COLO829 (cell line): ENCODE measurements around the gene CCNC.
"Not testable (repeated sequence)": the region's sequence is repeated elsewhere in the genome, so short reads cannot be mapped to it uniquely, and the experiment has no call there.

Source experiments
- DNase-seq: peaks from one replicate; pipeline ENCODE4 v3.0.0; 2012; ENCODE audit warnings: low spot score

CCNC gene

DNA sequence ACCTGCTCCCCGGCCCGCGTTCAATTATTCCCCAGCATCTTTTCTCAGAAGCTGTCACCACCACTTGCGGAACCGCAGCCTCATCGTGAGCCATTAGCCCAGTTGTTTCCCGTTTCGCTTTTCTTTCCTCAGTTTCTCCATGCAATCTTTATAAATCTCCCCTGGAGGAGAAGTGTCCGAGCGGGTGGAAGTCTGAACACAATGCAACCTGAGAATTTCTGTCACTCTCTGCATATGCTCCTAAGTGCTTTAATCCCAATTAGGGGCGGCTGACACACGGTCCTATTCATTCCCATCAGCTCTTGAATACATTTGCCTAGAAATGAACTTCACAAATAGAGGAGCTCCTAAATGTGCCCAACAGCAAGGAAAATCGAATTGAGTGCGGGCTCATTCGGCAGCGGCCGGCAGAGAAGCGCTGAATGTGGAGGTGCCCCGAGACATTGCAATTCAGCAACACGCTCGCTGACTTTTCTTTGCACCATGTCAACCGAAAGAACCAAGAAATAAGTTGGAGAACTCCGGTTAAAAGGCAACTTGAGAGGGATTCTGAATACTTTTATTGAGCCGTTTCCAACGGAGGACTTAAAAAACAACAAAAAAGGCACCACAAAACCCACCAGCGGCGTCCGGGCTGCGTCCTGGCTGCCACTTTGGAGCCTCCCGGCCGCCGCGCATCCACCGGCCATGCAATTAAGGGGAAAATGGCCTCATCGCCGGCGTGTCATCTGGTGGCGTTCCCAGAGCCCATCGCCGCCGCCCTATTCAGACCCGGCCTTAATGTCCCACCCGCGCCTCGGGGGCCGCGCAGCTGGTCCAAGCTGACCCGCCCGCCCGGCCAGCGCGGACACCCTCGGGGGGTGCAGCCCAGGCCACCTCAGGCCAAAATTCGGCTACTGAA is 34.3 kb upstream of the CCNC start:
- DNase-seq: no peak

DNA sequence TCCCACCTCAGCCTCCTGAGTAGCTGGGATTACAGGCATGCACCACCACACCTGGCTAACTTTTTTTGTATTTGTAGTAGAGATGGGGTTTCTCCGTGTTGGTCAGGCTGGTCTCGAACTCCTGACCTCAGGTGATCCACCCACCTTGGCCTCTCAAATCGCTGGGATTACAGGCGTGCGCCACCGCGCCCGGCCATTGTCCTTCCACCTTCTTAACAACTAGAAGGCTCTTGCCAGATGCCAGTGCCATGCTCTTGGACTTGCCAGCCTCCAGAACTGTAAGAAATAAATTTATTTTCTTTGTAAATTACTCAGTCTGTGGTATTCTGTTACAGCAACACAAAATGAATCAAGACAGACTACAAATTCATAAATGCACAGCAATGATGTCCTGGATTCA is 26.2 kb upstream of the CCNC start:
- DNase-seq: not testable (repeated sequence)

DNA sequence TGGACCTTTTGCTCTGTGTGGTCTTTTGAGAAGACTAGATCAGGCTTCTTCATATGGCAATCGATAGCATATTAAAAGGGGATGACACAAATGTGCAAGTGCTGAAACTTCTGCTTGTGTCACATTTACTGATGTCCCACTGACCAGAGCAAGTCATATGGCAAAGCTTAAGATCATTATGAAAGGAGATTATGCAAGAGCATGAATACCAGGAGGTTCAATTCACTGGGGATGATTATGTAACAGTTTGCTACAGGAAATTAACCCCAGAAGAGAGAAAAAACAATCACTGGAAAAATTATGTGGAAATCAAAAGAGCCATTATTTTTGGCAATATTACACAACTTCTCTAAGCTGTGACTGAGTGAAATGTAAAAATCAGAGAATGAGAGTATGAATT is 24.4 kb upstream of the CCNC start:
- peak; percentile 48 for DNase-seq

DNA sequence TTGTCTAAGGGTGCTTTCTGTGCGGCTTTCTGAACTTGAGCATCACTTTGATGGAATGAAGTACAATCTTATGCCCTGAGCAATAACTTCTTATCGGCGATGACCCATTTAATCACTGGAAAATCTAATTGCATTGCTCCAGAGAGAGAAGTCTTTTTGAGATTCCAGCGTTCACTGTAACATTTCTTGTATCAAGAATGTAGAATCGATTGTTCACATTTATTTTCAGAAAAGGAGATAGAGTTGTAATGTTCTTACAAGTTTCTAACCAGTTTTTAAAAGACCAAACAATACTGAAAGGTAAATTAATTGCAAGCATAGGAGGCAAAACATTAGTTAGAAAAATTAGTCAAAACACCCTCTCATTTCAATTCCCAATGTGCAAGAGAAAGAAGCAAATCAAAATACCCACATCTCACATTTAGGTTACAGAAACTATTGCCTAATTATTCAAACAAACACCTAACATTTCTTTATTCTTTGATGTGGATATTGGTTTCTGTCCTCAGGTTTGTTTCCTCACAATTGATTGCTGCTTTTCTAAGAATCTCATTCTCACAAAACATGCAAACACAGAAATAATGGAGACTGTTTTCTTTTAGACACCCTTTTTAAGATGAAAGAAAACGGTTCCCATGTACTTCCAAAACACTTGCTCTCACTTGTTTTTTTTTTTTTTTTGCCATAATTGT is 23.4 kb upstream of the CCNC start:
- DNase-seq: no peak

DNA sequence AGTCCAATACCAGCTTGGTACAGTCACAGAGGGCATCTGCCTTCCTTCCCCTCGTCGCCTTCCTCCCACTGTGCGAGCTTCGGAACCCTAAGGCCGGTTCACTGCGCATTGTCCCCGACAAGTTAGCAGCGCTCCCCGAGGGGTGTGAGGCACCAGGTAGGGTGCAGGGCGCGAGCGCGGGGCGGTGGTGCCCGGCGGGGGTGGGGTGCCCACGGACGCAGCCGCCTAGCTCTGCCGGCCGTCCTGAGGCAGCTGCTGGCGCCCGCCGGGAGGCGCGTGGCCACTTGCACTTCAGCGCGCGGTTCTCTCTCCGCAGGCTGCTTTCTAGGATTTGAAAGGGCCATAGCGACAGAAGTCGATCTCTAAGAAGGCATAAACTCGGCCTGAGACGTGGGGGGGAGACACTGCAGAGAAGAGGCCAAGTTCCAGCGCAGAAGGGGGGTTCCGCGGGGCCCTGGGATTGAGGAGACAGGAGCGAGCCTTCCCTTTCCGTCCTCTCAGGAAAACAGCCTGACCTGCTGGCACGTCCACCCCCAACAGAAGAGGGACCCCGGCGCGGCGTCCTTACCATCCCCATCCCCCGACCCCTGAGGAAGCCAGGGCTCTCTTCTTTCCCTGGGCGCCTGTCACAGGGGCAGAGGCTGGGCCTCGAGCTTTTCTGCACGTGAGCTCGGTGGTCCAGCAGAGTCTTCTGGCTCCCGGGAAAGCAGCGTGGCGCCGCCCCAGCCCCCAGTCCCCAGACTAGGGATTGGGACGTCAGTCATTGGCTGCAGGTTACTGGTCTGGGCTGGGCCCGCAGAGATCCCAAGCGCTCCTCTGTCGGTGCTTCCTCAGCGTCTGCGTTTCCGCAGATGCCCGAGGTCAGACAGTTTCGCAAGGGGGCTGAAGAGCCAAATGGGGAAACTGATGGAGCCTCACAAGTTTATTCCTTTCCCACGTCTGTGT is 22.5 kb upstream of the CCNC start:
- DNase-seq: no peak

DNA sequence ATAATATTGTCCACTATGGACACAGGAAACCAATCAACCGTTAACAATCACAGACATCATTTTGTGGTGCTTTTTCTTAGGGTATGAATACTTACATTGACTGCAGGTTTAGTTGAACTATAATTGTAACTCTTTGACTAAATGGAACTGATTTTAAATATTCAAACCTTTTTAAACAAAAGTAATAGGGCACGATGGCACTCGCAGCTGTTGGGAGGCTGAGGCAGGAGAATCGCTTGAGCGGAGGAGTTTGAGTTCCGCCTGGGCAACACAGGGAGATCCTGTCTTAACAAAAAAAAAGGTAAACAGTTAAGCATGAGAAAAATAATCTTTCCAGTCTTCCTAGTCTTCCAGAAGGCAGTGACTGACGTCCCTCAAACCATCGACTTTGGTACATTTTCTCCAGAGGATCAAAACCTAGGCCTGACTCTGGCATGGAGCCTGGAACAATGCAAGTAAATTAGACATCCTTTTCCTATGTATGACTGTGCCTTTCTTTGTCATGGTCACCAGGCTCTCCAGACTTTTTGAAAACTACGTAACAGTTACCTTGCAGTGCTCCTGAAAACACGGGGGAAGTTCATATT is 21.5 kb upstream of the CCNC start:
- no peak for DNase-seq

DNA sequence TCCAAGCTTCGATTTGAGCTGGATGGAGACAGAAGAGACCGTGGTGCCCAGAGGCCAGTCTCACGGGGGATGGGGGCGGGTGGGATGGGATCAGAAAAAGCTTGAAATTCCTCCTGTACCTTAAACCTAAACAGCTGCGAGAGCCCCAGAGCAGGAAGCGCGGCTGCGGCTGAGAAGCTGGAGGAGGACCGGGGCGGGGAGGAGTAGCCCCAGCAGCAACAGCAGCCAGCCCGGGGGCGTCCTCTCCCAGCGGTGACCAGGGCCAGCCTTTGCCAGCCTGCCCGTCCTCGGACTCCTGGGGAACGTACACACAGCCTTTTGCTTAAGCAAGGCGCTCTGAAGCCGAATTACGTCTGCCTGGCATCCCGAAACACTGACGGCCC is 20.8 kb upstream of the CCNC start:
- no peak for DNase-seq

DNA sequence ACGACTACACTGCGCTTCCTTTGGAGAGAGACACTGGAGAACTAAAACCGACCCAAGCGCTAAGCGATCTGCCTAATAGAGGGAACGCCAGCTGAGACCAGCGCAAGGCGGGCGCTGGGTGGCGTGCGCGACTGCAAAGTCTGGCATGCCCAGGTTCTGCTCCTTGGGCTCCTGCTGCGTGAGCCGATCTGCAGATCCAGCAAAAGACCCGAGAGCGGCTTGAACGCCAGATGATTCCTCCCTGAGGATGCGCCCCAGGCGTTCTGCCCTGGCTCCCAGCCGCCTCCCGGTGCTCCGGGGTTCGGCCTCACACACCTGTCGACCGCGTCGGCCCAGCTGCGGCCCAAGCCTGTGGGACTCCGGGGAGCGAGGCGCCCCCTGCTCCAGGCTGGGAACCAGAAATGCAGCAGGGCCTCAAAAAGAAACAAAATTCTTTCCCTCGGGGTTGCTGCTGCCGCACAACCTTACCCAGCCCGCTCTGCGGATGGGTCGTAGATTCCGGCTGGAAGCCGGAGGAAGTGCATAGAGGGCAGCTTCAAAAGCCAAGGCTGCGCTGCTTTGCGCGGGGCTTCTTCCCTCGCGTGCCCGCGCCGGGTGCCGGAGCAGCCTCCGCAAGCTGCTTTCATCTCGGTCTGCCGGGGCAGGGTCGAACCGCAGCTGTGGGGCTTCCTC is 20.3 kb upstream of the CCNC start:
- no peak for DNase-seq

DNA sequence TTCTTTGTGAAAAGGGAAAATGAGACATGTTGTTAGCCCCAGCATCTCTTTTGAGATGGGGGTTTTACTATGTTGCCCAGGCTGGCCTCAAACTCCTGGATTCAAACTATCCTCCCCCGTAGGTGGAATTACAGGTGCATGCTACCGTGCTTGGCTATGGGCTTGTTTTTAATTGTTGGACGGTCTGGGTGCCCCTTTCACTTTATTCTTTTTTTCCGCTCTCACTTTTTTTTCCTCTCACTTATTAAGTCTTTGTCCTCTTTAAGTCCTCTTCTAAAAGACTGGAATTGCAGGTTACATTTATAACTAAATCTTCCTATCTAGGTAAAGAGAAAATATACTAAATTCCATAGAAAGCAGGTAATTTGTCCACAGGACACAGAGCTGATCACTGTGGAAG is 19.3 kb upstream of the CCNC start:
- no peak for DNase-seq

DNA sequence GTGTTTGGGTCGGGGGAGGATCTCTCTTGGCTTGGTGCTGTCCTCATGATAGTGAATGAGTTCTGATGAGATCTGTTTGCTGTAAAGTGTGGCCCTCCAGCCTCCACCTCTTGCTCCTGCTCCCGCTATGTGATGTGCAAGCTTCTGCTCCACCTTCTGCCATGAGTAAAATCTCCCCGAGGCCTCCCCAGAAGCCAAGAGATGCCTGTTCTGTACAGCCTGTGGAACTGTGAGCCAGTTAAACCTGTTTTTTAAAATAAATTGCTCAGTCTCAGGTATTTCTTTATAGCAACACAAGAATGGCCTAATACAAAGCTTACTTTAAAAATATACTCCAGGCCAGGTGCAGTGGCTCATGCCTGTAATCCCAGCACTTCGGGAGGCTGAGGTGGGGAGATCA is 11.3 kb upstream of the CCNC start:
- DNase-seq: no peak

DNA sequence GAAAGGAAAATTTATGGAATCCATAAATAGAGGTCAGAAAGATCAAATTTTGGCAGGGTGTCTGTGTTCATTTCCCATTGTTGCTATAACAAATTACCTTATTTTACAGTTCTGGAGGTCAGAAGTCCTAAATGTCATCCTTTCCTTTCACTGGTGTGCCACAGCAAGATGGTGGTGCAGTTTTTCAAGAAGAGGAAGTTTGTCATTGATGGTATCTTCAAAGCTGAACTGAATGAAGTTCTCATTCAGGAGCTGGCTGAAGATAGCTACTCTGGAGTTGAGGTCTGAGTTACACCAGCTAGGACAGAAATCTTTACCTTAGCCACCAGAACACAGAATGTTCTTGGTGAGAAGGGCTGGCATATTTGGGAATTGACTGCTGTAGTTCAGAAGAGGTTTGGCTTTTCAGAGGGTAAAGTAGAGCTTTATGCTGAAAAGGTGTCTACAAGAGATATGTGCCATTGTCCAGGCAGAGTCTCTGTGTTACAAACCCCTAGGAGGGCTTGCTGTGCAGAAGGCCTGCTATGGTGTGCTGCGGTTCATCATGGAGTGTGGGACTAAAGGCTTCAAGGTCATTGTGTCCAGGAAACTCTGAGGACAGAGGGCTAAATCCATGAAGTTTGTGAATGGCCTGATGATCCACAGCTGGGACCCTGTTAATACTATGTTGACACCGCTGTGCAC is 7.2 kb upstream of the CCNC start:
- no peak for DNase-seq

DNA sequence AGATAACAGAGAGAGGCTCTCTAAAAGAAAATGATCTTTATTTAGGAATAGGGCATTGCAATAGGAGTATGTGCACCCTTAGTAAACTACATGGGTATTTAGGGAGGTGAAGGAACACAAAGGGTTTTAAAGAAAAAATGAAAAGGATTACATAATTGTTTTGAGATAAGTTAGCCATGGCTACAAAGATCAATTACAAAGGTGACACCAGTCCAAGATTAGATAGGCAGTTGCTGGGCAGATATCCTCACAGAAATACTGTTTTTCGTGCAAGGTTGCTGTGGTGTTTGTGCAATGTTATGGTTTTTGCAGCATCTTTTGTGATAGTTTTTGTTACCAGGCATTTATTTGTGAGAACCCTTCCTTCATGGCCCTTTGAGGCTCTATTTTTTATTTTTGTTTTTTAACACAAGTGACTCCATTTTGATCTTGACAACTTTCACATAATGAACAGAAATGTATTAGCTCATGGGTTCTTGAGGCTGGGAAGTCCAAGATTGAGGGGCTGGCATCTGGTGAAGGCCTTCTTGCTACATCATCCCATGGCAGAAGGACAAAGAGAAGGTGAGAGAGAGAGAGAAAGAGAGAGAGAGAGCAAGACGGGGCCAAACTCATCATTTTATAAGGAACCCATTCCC is 5.6 kb upstream of the CCNC start:
- no peak for DNase-seq

DNA sequence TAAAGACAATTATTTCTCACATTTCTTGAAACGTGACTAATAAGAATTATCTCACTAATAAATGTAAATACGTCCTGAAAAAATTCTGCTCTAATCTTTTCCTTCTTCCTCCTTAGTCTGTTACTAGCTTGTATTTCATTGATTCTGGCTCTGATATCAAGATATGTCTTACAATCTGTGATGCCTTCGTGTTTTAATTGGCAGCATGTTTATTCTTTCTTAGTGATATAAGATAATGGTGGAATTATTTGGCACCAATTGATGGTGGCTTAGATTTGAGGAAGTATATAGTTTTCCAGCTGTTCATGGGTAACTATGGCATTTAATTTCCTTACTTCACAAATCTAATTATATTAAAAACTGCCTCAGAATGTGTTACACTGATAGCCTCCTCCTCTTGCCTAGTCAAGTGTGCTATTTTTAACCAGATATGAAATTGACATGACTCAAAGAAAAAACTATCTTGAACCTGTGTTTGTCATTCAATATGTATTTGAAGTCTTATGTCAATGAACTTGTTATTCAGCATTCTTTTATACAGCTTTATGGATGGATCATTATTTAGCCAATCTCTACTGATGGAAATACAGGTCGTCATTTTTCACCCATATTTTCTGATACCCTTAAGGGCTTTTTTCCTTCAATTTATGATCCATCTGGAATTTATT is 5.3 kb downstream of the CCNC start:
- DNase-seq: no peak

DNA sequence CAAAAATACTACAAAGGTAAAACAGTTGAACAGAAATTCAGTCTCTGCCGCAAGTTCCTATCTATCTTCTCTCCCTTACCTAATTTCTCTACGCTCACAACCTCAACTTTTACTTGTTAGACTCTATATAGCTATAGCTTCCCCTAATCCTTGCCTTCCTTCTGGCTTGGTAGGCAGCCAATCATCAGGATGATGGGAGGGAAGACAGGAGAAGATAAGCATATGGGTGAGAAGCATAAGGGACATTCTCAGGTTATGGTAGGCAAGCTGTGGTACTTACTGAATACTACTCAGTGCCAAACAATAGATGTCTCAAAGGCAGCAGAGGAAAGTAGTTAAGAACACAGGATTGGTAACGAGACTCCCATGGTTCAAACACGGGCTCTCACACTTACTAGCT is 7.8 kb downstream of the CCNC start:
- no peak for DNase-seq

DNA sequence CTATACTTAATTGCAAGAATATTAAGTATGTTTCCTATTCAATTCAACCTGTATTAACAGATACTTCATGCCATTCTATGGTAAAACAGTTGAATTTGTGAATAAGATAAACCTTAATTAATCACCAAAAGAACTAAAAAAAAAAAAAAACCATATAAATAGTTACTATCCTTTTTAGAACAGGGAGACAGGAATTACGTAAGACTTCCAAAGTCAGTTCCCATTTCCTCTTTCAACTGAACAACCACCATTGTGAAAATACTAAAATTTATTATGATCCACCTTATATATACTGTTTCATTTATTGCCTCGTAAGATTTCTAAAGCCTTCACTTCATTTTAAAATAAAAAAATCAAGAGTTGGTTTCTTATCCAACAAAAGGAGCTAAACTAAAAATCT is 9.4 kb downstream of the CCNC start:
- DNase-seq: no peak

DNA sequence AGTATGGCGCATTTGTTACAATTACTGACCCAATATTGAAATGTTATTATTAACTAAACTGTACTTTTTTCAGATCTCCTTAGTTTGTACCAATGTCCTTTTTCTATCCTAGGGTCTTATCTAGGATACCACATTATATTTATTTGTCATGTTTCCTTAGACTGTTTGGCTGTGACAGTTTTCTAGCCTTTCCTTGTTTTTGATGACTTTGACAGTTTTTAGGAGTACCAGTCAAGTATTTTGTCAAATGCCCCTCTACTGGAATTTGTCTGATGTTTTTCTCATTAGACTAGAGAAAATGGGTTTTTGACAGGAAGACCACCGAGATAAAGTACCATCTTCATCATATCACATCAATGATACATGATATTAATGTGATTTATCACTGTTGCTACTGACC is 14.6 kb downstream of the CCNC start:
- no peak for DNase-seq

DNA sequence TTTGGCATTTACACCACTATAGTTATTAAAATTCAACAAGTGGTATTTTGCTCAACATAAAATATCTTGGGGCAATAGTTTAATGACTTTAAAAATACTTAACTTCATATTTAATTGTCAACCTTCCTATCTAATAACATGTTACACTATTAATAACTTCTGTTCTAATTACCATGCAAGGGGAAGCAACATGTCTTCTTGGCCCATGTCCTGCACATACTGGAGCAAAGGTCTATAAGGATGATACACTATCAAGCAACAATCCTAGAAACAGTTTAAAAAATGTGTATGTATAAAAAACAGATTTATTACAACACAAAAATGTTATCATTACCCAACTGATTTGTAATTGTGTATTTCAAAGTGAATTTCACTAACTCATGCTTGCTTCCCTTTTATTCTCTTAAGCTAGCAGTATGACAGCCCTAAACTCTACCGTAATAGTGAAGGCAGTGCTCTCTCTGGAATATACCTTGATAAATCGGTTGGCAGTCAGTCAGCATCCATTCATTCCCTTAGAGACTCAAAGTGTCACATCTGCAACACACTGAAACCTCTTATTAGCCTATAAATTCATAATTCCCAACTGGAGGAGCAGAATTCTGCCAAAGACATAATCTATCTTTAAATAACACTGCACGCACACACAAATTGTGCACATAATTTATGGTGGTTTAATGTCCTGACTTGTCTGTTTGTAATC is 18.3 kb downstream of the CCNC start:
- no peak for DNase-seq

DNA sequence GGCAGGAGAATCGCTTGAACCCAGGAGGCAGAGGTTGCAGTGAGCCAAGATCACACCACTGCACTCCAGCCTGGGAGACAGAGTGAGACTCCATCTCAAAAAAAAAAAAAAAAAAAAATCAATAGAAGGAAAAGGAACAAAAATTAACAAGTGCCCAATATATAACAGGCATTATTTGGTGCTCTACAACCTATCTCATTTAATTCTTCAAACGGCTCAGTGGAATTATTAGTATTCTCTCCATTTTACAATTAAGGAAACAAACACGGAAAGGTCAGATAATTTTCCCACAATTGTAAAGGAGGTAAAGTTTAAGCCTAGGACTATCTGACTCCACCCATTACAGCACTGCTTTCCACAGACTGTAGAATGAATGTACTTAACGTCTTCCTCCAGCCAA is 19.8 kb downstream of the CCNC start:
- no peak for DNase-seq

DNA sequence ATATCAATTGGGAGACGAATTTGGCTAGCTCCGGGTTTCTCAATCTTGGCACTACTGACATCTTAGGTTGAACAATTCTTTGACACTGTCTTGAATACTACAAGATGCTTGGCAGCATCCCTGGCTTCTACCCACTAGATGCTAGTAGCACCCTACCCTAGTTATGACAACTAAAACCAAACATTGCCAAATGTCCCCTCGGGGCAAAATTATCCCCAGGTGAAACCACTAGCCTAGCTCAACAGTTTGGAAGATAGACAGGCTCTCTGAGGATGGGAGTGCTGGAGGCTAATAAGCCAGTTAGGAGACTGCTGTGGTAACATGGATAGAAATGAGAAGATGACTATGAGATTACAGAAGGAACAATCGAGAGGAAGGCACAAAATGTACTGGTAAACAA is 20.9 kb downstream of the CCNC start:
- no peak for DNase-seq
